A549 (cell line): ENCODE measurements around the gene IZUMO4. TPM values are rescaled to one million over a fixed set of nuclear protein-coding genes. Genes with fewer than 3 reads are reported as not detected.

Source experiments
- ATAC-seq, 2 experiments: fragments of 200-7000 bp in 1 of 2; fragments of >200 bp in 1 of 2; cut with Nextera tagmentation in 1 of 2; cut with Tn5 transposase in 1 of 2; 3 replicates each; pipeline versions ENCODE4 v1.8.0 to v1.9.1; 2018 to 2020; ENCODE audit warnings: mild to moderate bottlenecking in 1 of 2, moderate library complexity in 1 of 2
- CTCF ChIA-PET: fragments of 300-600 bp; sonication (Branson Sonifier 250); formaldehyde crosslinking; extraction: SDS; loops from one replicate; lab custom pipeline; 2021; ENCODE audit warnings: antibody characterized with exemption, inconsistent platforms; lab: Yijun Ruan, JAX
- POLR2A ChIA-PET: fragments of 350-600 bp; formaldehyde crosslinking; extraction: SDS; loops from one replicate; lab custom pipeline; 2021; ENCODE audit warnings: antibody characterized with exemption, inconsistent platforms; lab: Yijun Ruan, JAX
- DNase-seq, 2 experiments: peaks; one replicate each; pipeline versions ENCODE4 v3.0.0 to v3.0.0-alpha.2; 2011 to 2016; ENCODE audit warnings: low read depth in 1 of 2, low spot score in 1 of 2
- FAIRE-seq: peaks from 2 replicates; lab custom pipeline; 2011; peaks lifted over from hg19 to GRCh38; lab: Jason Lieb, UNC
- H3K27ac ChIP-seq, 2 experiments: fragments of >200 bp; sonication (Bioruptor Twin); formaldehyde crosslinking; 3 replicates each; pipeline ENCODE4 v1.5.1; 2016 to 2017
- H3K4me1 ChIP-seq: fragments of >200 bp; sonication (Bioruptor Twin); formaldehyde crosslinking; 3 replicates; pipeline ENCODE4 v1.6.1; 2016
- H3K4me2 ChIP-seq: fragments of >200 bp; sonication (Bioruptor Twin); formaldehyde crosslinking; 3 replicates; pipeline ENCODE4 v1.6.1; 2016
- H3K4me3 ChIP-seq: fragments of >200 bp; sonication (Bioruptor Twin); formaldehyde crosslinking; 3 replicates; pipeline ENCODE4 v1.5.1; 2016
- H3K9me3 ChIP-seq: fragments of >200 bp; sonication (Bioruptor Twin); formaldehyde crosslinking; 3 replicates; pipeline ENCODE4 v1.6.1; 2016
- BHLHE40 ChIP-seq: IDR thresholded peaks from 2 replicates; pipeline ENCODE4 v1.6.1; 2012; ENCODE audit warnings: low read depth, low read length, inconsistent platforms
- CBX2 ChIP-seq: fragments of 200-600 bp; sonication (generic); IDR thresholded peaks from 2 replicates; pipeline ENCODE4 v1.6.1; 2016; ENCODE audit warnings: low read depth, mild to moderate bottlenecking, borderline replicate concordance
- CHD2 ChIP-seq: fragments of 150-350 bp; IDR thresholded peaks from 2 replicates; pipeline ENCODE4 v1.6.1; 2014; ENCODE audit warnings: low read length; ENCODE audit not compliant: partially characterized antibody
- EHF ChIP-seq: fragments of 250-450 bp; sonication (Bioruptor Pico); IDR thresholded peaks from 2 replicates; pipeline ENCODE4 v1.5.0; 2020; ENCODE audit warnings: mild to moderate bottlenecking
- EHMT2 ChIP-seq: fragments of 200-600 bp; sonication (generic); IDR thresholded peaks from 2 replicates; pipeline ENCODE4 v1.6.1; 2016; ENCODE audit warnings: antibody characterized with exemption, low read depth, mild to moderate bottlenecking, moderate library complexity
- FOSL2 ChIP-seq, 2 experiments: fragments of 450-650 bp in 1 of 2; fragments of >200 bp in 1 of 2; sonication (Bioruptor Twin) in 1 of 2; formaldehyde crosslinking; IDR thresholded peaks; 2 replicates each; pipeline versions ENCODE4 v1.5.0 to v1.6.1; 2016 to 2020; ENCODE audit warnings: mild to moderate bottlenecking in 1 of 2, moderate library complexity in 1 of 2
- HDAC2 ChIP-seq: fragments of 200-600 bp; sonication (generic); IDR thresholded peaks from 2 replicates; pipeline ENCODE4 v1.6.1; 2016
- HOXA7 ChIP-seq: fragments of 250-450 bp; sonication (Bioruptor Pico); IDR thresholded peaks from 2 replicates; pipeline ENCODE4 v1.5.0; 2020; ENCODE audit warnings: mild to moderate bottlenecking, moderate library complexity
- HOXB13 ChIP-seq: fragments of 250-450 bp; sonication (Bioruptor Pico); IDR thresholded peaks from 2 replicates; pipeline ENCODE4 v1.5.0; 2020; ENCODE audit warnings: low read depth, mild to moderate bottlenecking, moderate library complexity
- HOXB5 ChIP-seq: fragments of 250-450 bp; sonication (Bioruptor Pico); IDR thresholded peaks from 2 replicates; pipeline ENCODE4 v1.5.0; 2020; ENCODE audit warnings: mild to moderate bottlenecking, moderate library complexity
- JUN ChIP-seq, 2 experiments: fragments of >200 bp; sonication (Bioruptor Twin); formaldehyde crosslinking; IDR thresholded peaks; 2 replicates in 1 of 2; 3 replicates in 1 of 2; pipeline ENCODE4 v1.6.1; 2016 to 2017
- JUNB ChIP-seq: fragments of >200 bp; sonication (Bioruptor Twin); formaldehyde crosslinking; IDR thresholded peaks from 2 replicates; pipeline ENCODE4 v1.6.1; 2016
- KDM1A ChIP-seq: fragments of 200-600 bp; sonication (generic); IDR thresholded peaks from 2 replicates; pipeline ENCODE4 v1.6.1; 2016; ENCODE audit warnings: low read depth, mild to moderate bottlenecking
- MAFK ChIP-seq: fragments of 450-650 bp; IDR thresholded peaks from 2 replicates; pipeline ENCODE4 v1.6.1; 2014; ENCODE audit not compliant: partially characterized antibody
- MYC ChIP-seq: IDR thresholded peaks from 2 replicates; pipeline ENCODE4 v1.6.1; 2012; ENCODE audit warnings: mild to moderate bottlenecking, inconsistent platforms, low read length, improper control_type of control experiment, borderline replicate concordance
- NFE2L2 ChIP-seq: fragments of 150-350 bp; conservative IDR thresholded peaks from 2 replicates; pipeline ENCODE4 v1.6.1; 2014; ENCODE audit warnings: low read length
- POLR2A ChIP-seq: IDR thresholded peaks from 2 replicates; pipeline ENCODE4 v1.6.1; 2012; ENCODE audit warnings: mild to moderate bottlenecking, low read length
- RARB ChIP-seq: fragments of 250-450 bp; sonication (Bioruptor Pico); IDR thresholded peaks from 2 replicates; pipeline ENCODE4 v1.8.0; 2021; ENCODE audit warnings: mild to moderate bottlenecking, moderate library complexity
- RCOR1 ChIP-seq: fragments of 150-350 bp; IDR thresholded peaks from 2 replicates; pipeline ENCODE4 v1.6.1; 2014; ENCODE audit warnings: antibody characterized with exemption, low read length, low read depth
- RNF2 ChIP-seq: fragments of 200-600 bp; sonication (generic); IDR thresholded peaks from 2 replicates; pipeline ENCODE4 v1.6.1; 2016; ENCODE audit warnings: low read depth, mild to moderate bottlenecking, antibody characterized with exemption, moderate library complexity, borderline replicate concordance
- TP53 ChIP-seq: fragments of 250-450 bp; sonication (Bioruptor Pico); IDR thresholded peaks from 2 replicates; pipeline ENCODE4 v1.5.0; 2021; ENCODE audit warnings: mild to moderate bottlenecking, moderate library complexity
- ZFP36 ChIP-seq: fragments of 450-650 bp; IDR thresholded peaks from 2 replicates; pipeline ENCODE4 v1.6.1; 2014; ENCODE audit warnings: borderline replicate concordance; ENCODE audit not compliant: partially characterized antibody
- WGBS: methylation state at CpG from one replicate; pipeline ENCODE4 v1.1.6; 2017; ENCODE audit errors: missing lambda C conversion rate; 5-methylcytosine and 5-hydroxymethylcytosine counted together
- polyA plus RNA-seq, 4 experiments: library from polyadenylated mRNA; depleted of rRNA in 3 of 4; stranded (reverse); fragments of >200 nt; fragmentation: RNase III in 1 of 4; extraction: RNeasy Plus Mini Kit Qiagen cat#74134 plus additional on column Dnase treatment in 1 of 4; gene quantifications; 2 replicates in 3 of 4; 3 replicates in 1 of 4; pipeline ENCODE4 v1.2.3, GENCODE V29; 2011 to 2017
- TF ChIP-seq, protein P1 (sequence below): IDR thresholded peaks from 2 replicates; pipeline ENCODE4 v1.6.1; 2012
- TF ChIP-seq, protein P2 (sequence below): fragments of 200-600 bp; sonication (generic); IDR thresholded peaks from 2 replicates; pipeline ENCODE4 v1.6.1; 2016; ENCODE audit warnings: antibody characterized with exemption, mild to moderate bottlenecking, moderate library complexity
- TF ChIP-seq, protein P3 (sequence below): fragments of >200 bp; sonication (Bioruptor Twin); formaldehyde crosslinking; IDR thresholded peaks from 2 replicates; pipeline ENCODE4 v1.6.1; 2016
- TF ChIP-seq, protein P4 (sequence below): fragments of 250-450 bp; sonication (Bioruptor Pico); IDR thresholded peaks from 2 replicates; pipeline ENCODE4 v1.5.0; 2021; ENCODE audit warnings: mild to moderate bottlenecking, moderate library complexity, borderline replicate concordance
- TF ChIP-seq, protein P5 (sequence below): fragments of >200 bp; sonication (Bioruptor Twin); formaldehyde crosslinking; IDR thresholded peaks from 3 replicates; pipeline ENCODE4 v1.5.1; 2016

IZUMO4 gene
- polyA plus RNA-seq, 2 of the 4 experiments (the other 2 are of a cell fraction): 0.36 to 1.0 TPM

DNA sequence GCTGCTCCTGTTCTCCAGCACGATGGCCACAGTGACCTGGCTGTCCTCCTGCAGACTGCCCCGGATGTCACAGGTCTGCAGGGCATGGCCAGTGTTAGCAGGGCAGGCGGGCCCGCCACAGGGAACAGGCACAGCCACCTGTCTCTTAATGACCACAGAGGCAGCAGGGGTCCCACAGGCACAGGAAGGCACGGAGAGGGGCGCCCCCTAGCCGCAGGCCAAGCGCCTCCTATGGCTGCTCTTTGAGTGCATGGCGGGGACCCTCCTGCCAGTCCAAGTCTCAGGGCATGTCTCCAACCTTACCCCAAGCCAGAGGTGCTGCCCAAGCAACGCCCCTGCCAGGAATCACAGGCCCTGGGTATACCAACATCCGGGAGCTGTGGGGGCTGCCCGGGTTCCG is 14.1 kb downstream of the IZUMO4 start:
- 100% methylated on average over 7 of the region's 13 CpGs for WGBS
- Histone ChIP-seq H3K4me3 (no peak overlapping the region), H3K9me3 (no peaks in the 10 kb centered on the region; the same call in 2 of the 3 replicates), H3K27ac (no peak overlapping the region), H3K4me2 (no peak overlapping the region), H3K4me1 (no peaks in the 10 kb centered on the region)
- ATAC-seq: no peak; a peak in 2 of 6 replicates
- TF ChIP-seq, protein P1, sequence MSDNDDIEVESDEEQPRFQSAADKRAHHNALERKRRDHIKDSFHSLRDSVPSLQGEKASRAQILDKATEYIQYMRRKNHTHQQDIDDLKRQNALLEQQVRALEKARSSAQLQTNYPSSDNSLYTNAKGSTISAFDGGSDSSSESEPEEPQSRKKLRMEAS: no peak
- TF ChIP-seq HDAC2 (no peak), BHLHE40 (no peak)
- ChIA-PET POLR2A (no interaction called here), CTCF (interaction anchor here (0.7 kb wide), 1 partner anchor 13 kb away, joined by 3 read pairs; no protein-coding TSS in a partner anchor)
- FAIRE-seq: no peak
- DNase-seq: no peak

DNA sequence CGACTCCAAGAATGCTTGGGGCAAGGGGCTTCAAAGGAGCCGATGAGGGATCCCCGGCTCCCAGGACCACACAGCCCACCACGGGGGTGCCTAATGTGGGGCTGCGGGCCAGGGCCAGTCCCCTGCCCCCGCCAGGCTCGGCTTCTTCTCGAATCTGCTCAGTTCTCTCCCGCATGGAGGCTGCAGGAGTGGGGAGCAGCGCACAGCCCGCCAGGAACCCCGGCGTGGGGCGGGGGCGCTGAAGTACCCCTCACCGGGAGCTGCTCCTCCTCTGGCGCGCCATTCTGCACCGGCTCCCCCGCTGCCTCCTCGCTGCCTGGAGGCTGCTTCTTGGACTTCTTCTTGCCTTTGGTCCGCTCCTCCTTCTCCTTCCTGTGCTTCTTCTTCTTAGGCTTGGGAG is 14.7 kb downstream of the IZUMO4 start:
- Histone ChIP-seq H3K9me3 (no peaks in the 10 kb centered on the region), H3K4me2 (no peak overlapping the region), H3K4me3 (no peak overlapping the region), H3K27ac (no peak overlapping the region), H3K4me1 (no peaks in the 10 kb centered on the region)
- TF ChIP-seq HOXA7 (no peak), RARB (CRISPR knock-in tag) (no peak), TP53 (CRISPR knock-in tag) (no peak), HOXB5 (no peak), NFE2L2 (no peak), JUN (IDR thresholded peaks at IDR 0.05) (no peak), EHMT2 (no peak), MYC (no peak), POLR2A (no peak), KDM1A (no peak), RCOR1 (no peak), JUNB (no peak), HOXB13 (CRISPR knock-in tag) (no peak), FOSL2 (IDR thresholded peaks at IDR 0.05) (no peak), FOSL2 (CRISPR knock-in tag; IDR thresholded peaks at IDR 0.05) (no peak), MAFK (no peak)
- TF ChIP-seq, protein P2, sequence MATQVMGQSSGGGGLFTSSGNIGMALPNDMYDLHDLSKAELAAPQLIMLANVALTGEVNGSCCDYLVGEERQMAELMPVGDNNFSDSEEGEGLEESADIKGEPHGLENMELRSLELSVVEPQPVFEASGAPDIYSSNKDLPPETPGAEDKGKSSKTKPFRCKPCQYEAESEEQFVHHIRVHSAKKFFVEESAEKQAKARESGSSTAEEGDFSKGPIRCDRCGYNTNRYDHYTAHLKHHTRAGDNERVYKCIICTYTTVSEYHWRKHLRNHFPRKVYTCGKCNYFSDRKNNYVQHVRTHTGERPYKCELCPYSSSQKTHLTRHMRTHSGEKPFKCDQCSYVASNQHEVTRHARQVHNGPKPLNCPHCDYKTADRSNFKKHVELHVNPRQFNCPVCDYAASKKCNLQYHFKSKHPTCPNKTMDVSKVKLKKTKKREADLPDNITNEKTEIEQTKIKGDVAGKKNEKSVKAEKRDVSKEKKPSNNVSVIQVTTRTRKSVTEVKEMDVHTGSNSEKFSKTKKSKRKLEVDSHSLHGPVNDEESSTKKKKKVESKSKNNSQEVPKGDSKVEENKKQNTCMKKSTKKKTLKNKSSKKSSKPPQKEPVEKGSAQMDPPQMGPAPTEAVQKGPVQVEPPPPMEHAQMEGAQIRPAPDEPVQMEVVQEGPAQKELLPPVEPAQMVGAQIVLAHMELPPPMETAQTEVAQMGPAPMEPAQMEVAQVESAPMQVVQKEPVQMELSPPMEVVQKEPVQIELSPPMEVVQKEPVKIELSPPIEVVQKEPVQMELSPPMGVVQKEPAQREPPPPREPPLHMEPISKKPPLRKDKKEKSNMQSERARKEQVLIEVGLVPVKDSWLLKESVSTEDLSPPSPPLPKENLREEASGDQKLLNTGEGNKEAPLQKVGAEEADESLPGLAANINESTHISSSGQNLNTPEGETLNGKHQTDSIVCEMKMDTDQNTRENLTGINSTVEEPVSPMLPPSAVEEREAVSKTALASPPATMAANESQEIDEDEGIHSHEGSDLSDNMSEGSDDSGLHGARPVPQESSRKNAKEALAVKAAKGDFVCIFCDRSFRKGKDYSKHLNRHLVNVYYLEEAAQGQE: no peak
- TF ChIP-seq, protein P3, sequence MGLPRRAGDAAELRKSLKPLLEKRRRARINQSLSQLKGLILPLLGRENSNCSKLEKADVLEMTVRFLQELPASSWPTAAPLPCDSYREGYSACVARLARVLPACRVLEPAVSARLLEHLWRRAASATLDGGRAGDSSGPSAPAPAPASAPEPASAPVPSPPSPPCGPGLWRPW: no peak
- WGBS: 96% methylated on average over 14 of the region's 22 CpGs
- FAIRE-seq (no peak), DNase-seq (no peak), ATAC-seq (no peak)
- ChIA-PET POLR2A (no interaction called here), CTCF (interaction anchor here (0.7 kb wide), 1 partner anchor 12 kb away, joined by 3 read pairs; no protein-coding TSS in a partner anchor)

DNA sequence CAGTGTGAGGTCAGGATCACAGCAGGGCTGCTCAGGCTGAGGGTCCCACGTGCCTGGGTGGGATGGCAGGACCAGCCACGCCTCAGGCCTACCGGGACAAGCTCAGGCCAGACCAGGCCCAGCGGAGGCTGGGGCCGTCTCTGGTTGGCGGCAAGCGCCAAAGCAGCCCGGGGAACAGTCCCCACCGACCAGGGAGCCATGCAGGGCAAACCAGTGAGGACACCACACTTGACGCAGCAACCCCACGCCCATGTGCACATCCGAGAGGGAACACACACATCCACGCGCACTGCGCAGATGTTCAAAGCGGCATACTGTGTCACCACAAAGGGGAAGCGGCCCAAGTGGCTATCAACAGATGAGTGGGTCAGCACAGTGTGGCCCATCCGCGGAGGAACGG is 15.2 kb downstream of the IZUMO4 start:
- no peak overlapping the region for H3K4me2 ChIP-seq
- FAIRE-seq: no peak
- no peak overlapping the region for H3K4me3 ChIP-seq
- ChIA-PET POLR2A (no interaction called here), CTCF (no interaction called here)
- H3K9me3 ChIP-seq: no peaks in the 10 kb centered on the region
- WGBS: 92% methylated on average over 10 of the region's 20 CpGs
- DNase-seq: no peak
- no peak overlapping the region for H3K27ac ChIP-seq
- no peak for ATAC-seq
- no peaks in the 10 kb centered on the region for H3K4me1 ChIP-seq
- TF ChIP-seq, protein P4, sequence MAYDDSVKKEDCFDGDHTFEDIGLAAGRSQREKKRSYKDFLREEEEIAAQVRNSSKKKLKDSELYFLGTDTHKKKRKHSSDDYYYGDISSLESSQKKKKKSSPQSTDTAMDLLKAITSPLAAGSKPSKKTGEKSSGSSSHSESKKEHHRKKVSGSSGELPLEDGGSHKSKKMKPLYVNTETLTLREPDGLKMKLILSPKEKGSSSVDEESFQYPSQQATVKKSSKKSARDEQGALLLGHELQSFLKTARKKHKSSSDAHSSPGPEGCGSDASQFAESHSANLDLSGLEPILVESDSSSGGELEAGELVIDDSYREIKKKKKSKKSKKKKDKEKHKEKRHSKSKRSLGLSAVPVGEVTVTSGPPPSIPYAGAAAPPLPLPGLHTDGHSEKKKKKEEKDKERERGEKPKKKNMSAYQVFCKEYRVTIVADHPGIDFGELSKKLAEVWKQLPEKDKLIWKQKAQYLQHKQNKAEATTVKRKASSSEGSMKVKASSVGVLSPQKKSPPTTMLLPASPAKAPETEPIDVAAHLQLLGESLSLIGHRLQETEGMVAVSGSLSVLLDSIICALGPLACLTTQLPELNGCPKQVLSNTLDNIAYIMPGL (CRISPR knock-in tag): no peak
- TF ChIP-seq CHD2 (no peak), EHF (no peak), ZFP36 (no peak), TP53 (CRISPR knock-in tag) (no peak), RNF2 (no peak), HOXA7 (no peak), CBX2 (no peak), NFE2L2 (no peak), BHLHE40 (no peak), HOXB5 (no peak)
- TF ChIP-seq, protein P1: no peak
- TF ChIP-seq, protein P3: no peak
- TF ChIP-seq, protein P5, sequence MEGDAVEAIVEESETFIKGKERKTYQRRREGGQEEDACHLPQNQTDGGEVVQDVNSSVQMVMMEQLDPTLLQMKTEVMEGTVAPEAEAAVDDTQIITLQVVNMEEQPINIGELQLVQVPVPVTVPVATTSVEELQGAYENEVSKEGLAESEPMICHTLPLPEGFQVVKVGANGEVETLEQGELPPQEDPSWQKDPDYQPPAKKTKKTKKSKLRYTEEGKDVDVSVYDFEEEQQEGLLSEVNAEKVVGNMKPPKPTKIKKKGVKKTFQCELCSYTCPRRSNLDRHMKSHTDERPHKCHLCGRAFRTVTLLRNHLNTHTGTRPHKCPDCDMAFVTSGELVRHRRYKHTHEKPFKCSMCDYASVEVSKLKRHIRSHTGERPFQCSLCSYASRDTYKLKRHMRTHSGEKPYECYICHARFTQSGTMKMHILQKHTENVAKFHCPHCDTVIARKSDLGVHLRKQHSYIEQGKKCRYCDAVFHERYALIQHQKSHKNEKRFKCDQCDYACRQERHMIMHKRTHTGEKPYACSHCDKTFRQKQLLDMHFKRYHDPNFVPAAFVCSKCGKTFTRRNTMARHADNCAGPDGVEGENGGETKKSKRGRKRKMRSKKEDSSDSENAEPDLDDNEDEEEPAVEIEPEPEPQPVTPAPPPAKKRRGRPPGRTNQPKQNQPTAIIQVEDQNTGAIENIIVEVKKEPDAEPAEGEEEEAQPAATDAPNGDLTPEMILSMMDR: no peak
